CD4-positive, alpha-beta T cell treated with Interleukin-10 for 1 hour (primary cell): Measurements from ENCODE around the gene KPNA5.
"Not testable (repeated sequence)": the region's sequence is repeated elsewhere in the genome, so short reads cannot be mapped to it uniquely, and the experiment has no call there.

Experiments used
- DNase-seq: peaks from one replicate; pipeline ENCODE4 v3.0.0-alpha.2; 2020

Gene KPNA5

GRCh38 chr6:116680880-116681672 lies at the start of gene KPNA5:
TSS of gene KPNA5 (plus strand) at chr6:116681211. CDS start at chr6:116681335, 124 bp downstream.
- peak; percentile 91 for DNase-seq

- no peak for DNase-seq
Measured at GRCh38 chr6:116631379-116631990, 49.5 kb upstream of the KPNA5 start.

GRCh38 chr6:116633685-116634084 lies 47.3 kb upstream of the KPNA5 start:
- no peak for DNase-seq

GRCh38 chr6:116648156-116648555 lies 32.9 kb upstream of the KPNA5 start:
- no peak for DNase-seq

- DNase-seq = no peak
Measured at GRCh38 chr6:116649129-116649528, 31.9 kb upstream of the KPNA5 start.

- DNase-seq = no peak
Measured at GRCh38 chr6:116651916-116652315, 29.1 kb upstream of the KPNA5 start.

- no peak for DNase-seq
Measured at GRCh38 chr6:116661594-116661993, 19.4 kb upstream of the KPNA5 start.

GRCh38 chr6:116662202-116662601 lies 18.8 kb upstream of the KPNA5 start:
- no peak for DNase-seq

GRCh38 chr6:116663308-116663707 lies 17.7 kb upstream of the KPNA5 start:
- DNase-seq = no peak

- DNase-seq = not testable (repeated sequence)
Measured at GRCh38 chr6:116664169-116664568, 16.8 kb upstream of the KPNA5 start.

- no peak for DNase-seq
Measured at GRCh38 chr6:116665464-116665863, 15.5 kb upstream of the KPNA5 start.

- peak; percentile 18 for DNase-seq
Measured at GRCh38 chr6:116666869-116667268, 14.1 kb upstream of the KPNA5 start.

- DNase-seq = no peak
Measured at GRCh38 chr6:116667623-116668022, 13.4 kb upstream of the KPNA5 start.

GRCh38 chr6:116672306-116672705 lies 8.7 kb upstream of the KPNA5 start:
- no peak for DNase-seq

- DNase-seq = no peak
Measured at GRCh38 chr6:116676021-116676420, 5.0 kb upstream of the KPNA5 start.

GRCh38 chr6:116682334-116682712 lies 1.3 kb downstream of the KPNA5 start:
- peak; percentile 60 for DNase-seq

- no peak for DNase-seq
Measured at GRCh38 chr6:116685437-116685993, 4.5 kb downstream of the KPNA5 start.

GRCh38 chr6:116686475-116687101 lies 5.6 kb downstream of the KPNA5 start:
- DNase-seq = not testable (repeated sequence)

- DNase-seq = no peak
Measured at GRCh38 chr6:116691154-116691553, 10.1 kb downstream of the KPNA5 start.

GRCh38 chr6:116692873-116693272 lies 11.9 kb downstream of the KPNA5 start:
- not testable (repeated sequence) for DNase-seq

- not testable (repeated sequence) for DNase-seq
Measured at GRCh38 chr6:116693275-116693674, 12.3 kb downstream of the KPNA5 start.

- DNase-seq = peak; percentile 21
Measured at GRCh38 chr6:116695401-116695800, 14.4 kb downstream of the KPNA5 start.

- no peak for DNase-seq
Measured at GRCh38 chr6:116697480-116697879, 16.5 kb downstream of the KPNA5 start.

- not testable (repeated sequence) for DNase-seq
Measured at GRCh38 chr6:116703888-116704287, 22.9 kb downstream of the KPNA5 start.
